NCI-H82 treated with DMSO at 0.1 percent for 48 hours (cell line): Measurements from ENCODE around the gene AP4B1.
"Not testable (repeated sequence)": the region's sequence is repeated elsewhere in the genome, so short reads cannot be mapped to it uniquely, and the experiment has no call there.

ENCODE experiments used
- DNase-seq: peaks from one replicate; lab custom pipeline; 2025; ENCODE audit not compliant: unreplicated experiment; lab: John Stamatoyannopoulos, UW

Gene AP4B1

DNA sequence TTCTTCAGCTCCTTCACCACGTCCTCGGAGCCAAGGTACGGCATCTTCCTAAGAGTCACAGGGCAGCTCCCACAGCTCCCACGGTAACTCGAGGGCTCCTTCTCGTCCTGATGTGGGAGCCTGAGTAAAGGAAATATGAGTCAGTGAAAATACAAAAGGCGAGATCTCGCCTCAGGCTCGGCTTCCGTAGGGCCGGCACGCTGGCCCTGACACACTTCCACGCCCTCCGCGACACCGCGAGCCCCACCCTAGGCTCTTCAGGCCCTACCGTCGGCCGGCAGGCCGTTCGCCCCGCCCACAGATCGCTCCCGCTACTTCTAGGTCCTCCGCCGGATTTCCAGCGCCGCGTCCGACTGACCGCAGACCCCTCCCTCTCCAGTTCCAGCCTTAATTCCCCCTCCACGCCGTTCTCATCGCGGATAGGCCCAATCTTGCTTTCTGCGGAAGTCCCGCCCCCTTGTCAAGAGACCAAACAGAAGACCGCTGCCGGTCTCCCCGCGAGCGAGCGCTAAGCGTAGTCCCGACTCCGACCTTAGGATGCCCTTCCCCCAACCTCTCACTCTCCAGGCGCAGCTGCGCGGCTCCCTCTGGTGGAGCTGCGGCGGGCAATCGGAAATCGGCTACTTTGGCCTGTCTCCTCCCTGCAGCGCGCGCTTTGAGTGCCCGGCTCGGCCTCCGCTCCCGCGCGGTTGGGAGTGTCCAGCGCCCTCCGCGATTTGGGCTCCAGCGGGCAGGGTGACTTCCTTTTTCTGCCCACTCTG, at the start of gene AP4B1, which contains the start of gene DCLRE1B:
Gene AP4B1, minus strand, starts transcription at position 126 of the 761 bp plus-strand sequence. Its CDS starts 82 bp downstream, at position 44.
Gene DCLRE1B, plus strand, starts transcription at position 653 of the 761 bp plus-strand sequence. CDS start 261 bp downstream, outside the sequence.
- peak; percentile 99 for DNase-seq

DNA sequence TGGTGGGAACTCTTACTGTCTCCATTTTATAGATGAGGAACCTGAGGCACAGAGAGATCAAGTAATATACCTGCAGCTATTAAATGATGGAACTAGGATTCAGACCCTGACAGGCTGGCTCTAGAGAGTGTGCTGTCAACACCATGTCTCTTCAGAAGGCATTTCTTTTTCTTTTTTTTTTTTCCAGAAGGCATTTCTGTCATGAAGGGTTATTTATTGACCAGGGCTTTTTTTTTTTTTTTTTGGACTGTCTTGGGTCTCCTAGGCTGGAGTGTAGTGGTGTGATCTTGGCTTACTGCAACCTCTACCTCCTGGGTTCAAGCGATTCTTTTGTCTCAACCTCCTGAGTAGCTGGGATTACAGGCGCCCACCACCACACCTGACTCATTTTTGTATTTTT, 47.1 kb upstream of the AP4B1 start:
- DNase-seq, result no peak

DNA sequence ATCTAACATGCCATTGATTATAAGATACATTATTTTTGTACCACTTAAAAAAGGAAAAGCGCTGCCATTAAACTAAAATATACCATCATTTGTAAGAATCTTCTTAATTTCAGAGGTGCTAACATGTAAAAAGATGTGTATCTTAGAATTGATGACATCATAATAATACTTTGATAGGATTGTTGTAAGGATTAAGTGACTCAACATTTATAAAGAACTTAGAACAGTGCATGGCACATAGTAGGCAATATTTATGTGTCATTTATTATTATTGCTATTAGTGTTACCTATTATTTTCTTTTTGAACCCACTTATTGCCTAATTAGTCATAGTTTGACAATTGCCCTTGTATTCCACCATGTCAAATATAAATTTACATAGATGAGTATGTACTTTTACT, 46.3 kb upstream of the AP4B1 start:
- no peak for DNase-seq

DNA sequence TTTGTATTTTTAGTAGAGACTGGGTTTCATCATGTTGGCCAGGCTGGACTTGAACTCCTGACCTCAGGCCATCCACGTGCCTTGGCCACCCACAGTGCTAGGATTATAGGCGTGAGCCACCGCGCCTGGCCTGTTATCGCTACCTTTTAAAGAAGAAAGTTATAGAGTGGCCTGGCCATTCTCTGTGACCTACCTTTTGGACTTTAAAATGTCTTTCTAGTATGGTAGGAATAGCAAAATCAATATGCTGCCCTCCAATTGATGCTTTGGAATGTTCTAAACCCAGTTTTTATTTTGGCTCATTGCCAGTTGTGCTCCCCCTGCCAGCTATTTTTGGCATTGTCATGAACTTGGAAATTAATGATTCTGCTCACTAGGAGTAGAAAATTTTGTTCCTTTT, 44.4 kb upstream of the AP4B1 start:
- no peak for DNase-seq

DNA sequence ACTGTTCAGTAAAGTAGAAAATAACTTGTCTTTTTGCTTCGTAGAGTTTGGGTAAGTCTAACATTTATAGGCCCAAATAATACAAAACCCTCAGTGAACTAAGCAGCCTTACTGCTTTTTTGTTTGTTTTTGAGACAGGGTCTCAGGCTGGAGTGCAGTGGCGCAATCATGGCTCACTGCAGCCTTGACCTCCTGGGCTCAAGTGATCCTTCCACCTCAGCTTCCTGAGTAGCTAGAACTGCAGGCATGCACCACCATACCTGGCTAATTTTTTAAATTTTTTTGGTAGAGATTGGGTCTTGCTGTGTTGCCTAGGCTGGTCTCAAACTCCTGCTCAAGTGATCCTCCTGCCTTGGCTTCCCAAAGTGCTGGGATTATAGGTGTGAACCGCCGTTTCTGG, 43.6 kb upstream of the AP4B1 start:
- not testable (repeated sequence) for DNase-seq

DNA sequence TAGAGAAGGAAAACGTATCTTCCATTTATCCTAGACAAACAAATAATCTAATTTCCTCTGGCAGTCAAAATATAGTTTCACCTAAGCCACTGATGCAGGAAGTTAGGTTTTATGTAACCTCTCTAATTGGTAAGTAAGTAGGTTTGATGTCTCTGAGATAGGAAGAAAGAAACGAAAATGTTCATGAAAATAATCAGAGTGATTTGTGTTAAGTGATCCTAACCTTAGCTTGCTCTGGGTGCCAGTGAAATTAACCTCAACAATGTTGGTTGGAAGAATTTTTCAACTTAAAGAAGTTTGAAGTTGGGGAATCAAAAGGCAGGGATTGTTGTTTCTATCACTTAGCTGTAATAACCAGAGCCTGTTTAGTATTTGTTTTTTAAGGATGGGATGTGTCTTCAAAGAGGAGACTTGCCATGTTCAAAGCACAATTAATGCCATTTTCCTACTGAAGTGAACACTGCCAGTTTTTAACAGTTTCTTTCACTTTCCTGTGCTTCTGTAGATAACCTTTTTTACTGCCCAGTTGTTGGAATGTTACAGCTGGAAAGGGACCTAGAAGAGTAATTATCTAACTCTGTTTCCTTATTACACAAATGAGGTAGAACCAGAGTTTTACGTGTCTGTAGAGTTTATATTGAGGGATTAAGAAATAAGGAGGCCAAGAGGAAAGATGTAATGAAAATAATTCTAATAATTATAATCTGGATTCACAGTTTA, 42.9 kb upstream of the AP4B1 start:
- DNase-seq, result no peak

DNA sequence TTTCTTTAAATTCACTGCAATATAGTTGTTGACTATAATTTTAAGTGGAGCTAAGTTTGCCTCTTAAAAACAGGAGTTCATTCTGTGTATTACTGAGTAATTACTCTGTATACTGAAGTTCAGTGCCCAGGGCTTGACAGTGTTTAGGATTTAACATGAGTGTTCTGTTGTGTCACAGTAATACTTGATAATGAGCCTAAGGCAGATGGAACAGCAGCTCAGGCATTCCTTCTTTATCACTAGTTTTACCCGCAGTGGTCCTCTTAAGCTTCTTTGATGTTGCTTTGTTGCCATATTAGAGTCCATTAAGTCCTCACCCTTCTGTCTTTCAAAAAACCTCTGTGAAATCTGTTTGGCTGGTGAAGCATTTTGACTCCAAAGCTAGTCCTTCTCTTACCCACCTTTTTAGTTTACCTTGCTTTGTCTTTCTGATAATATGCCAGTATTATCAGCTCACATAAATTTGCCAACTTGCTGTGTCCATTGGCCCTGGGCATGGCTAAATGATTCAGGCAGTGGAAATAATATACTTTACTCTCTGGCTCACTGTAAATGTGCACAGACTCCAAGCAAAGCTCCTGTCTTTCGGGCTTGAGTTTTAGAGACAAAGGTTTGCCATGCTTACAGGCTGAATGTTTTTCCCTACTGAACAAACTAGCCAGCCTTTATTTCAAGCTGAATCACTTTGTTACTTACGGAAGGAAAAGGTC, 42.2 kb upstream of the AP4B1 start:
- peak; percentile 97 for DNase-seq

DNA sequence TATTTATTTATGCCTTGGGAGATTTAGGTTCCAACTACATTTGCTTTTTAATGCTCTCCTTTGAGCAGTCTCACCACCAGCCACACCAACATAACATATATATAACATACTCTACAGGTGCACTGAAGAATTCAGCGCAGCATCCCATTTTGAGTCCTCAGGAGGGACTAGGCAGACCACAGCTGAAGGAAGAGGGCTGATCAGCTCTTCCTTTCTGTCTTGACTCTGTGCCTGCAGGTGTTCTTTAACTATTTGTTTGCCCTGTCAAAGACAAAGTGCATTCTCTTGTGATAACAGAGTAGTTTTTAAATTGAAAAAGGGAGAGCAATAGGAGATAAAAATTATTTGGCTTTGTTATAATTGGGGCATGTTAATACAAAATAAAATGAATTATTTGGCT, 41.5 kb upstream of the AP4B1 start:
- no peak for DNase-seq

DNA sequence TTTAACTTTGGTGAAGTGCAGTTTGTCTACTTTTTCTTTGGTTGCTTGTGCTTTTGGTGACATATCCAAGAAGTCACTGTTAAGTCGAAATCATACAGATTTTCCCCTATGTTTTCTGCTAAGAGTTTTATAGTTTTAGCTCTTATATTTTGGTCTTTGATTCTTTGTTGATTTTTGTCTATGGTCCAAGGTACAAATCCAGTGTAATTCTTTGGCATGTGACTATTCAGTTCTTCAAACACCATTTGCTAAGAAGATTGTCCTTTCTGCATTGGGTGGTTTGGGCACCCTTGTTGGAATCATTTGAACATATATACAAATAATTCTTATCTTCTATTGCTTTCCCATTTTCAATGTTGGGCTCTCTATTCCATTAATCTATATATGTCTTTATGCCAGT, 40.7 kb upstream of the AP4B1 start:
- DNase-seq, result no peak

DNA sequence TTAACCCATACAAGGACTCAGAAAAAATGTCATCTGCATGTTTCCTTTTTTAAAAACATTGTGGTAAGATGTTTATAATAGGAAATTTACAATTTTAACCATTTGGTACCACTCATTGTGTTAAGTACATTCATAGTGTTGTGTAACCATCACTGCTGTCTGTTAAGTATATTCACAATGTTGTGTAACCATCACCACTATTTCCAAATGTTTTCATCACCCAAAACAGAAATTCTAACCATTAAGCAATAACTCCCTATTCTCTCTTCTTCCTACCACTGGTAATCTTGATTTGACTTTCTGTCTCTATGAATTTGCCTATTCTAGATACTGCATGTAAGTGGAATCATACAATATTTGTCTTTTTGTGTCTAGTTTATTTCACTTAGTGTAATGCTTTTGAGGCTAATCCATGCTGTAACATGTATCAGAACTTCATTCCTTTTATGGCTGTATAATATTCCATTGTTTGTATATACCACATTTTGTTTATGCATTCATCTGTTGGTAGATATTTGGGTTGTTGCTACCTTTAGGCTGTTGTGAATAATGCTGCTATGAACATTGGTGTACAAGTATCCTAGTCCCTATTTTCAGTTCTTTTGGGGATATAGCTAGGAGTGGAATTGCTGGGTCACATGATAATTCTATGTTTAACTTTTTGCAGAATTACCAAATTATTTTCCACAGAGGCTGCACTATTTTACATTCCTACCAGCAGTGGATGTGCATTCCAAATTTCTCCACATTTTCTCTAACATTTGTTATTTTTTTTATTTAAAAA, 38.6 kb upstream of the AP4B1 start:
- no peak for DNase-seq

DNA sequence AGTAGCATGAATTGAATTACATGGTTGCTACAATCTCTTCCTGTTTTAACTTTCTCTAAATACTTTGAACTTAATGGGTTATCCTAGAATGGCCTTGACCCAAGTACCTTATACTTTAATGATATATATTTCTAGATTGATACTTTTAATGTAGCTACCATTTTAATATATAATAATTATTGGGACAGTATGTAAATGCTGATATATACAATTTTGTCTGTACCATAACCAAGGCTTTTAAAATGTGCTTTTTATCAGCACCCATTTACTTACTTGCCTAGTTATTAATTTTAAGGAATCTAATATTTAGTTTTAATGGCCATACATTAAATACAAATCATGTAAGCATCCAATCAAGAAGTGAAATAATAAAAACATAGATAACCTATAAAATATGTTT, 37.9 kb upstream of the AP4B1 start:
- no peak for DNase-seq

DNA sequence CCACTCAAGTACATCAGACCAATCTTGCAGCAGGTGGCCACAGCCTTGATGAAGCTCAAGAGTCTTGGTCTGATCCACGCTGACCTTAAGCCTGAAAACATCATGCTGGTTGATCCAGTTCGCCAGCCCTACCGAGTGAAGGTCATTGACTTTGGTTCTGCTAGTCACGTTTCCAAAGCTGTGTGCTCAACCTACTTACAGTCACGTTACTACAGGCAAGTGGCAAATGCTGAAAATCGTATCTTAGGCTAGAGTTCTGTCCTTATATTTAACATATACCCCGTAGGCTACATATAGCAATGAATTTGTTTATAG, 36.6 kb upstream of the AP4B1 start:
- DNase-seq, result no peak

DNA sequence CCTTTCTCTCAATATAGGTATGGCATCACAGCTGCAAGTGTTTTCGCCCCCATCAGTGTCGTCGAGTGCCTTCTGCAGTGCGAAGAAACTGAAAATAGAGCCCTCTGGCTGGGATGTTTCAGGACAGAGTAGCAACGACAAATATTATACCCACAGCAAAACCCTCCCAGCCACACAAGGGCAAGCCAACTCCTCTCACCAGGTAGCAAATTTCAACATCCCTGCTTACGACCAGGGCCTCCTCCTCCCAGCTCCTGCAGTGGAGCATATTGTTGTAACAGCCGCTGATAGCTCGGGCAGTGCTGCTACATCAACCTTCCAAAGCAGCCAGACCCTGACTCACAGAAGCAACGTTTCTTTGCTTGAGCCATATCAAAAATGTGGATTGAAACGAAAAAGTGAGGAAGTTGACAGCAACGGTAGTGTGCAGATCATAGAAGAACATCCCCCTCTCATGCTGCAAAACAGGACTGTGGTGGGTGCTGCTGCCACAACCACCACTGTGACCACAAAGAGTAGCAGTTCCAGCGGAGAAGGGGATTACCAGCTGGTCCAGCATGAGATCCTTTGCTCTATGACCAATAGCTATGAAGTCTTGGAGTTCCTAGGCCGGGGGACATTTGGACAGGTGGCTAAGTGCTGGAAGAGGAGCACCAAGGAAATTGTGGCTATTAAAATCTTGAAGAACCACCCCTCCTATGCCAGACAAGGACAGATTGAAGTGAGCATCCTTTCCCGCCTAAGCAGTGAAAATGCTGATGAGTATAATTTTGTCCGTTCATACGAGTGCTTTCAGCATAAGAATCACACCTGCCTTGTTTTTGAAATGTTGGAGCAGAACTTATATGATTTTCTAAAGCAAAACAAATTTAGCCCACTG, 36.0 kb upstream of the AP4B1 start:
- DNase-seq, result no peak

DNA sequence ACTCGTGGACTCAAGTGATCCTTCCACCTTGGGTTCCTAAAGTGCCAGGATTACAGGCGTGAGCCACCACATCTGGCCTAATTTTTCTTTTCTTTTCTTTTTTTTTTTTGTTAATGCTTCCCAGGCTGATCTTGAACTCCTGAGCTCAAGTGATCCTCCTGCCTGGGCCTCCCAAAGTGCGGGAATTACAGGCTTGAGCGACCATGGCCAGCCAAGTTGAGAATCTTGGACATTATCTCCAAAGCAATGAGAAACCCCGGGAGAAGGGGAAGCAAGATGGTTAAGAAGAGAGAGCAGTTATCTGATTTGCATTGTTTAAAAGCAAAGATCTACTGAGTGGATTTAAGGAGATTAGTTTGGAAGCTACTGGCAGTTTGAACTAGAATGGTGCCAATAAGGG, 33.6 kb upstream of the AP4B1 start:
- peak; percentile 92 for DNase-seq

DNA sequence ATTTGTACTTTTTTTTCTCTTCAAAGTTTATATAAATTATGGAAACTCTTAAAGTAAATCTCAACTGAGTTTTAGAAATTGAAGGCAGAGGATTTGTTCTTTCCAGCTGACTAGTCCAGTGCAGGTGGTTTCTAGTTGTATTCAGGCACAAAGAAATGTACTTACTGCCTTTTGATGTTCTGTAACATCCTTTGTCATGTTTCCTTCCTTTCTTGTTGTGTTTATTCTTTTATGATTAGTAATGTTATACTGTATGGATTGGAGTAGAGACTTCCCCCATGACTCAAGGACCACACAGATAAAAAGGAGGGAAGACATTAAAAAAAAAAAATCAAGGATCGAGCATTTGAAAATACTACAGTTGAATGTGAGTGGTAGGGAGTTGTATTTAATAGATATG, 32.5 kb upstream of the AP4B1 start:
- no peak for DNase-seq

DNA sequence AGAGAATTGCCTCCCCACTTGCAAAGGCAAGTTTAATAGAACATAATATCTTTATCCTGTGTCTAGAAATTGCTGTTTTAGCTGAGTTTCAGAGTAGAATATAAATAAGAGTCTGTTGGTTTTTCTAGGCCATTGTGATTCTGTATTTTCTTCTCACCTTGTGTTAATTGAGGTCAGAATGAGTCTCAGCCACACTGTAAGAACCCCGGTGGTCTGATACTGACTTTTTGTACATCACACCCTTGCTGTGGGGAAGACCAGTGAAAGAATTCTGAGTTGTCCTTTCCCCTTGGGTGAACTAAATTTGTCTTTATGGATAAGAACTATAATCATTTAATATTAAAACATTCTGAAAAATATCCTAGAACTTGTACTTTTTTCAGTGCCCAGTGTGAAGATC, 31.4 kb upstream of the AP4B1 start:
- DNase-seq, result no peak

DNA sequence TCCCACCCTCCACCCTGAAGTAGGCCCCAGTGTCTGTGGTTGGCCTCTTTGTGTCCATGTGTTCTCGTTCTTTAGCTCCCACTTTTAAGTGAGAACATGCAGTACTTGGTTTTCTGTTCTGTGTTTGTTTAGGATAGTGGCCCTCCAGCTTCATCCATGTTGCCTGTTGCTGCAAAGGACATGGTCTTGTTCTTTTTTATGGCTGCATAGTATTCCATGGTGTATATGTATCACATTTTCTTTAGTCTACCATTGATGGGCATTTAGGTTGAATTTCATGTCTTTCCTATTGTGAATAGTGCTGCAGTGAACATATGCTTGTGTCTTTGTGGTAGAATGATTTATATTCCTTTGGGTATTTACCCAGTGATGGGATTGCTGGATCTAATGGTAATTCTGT, 30.6 kb upstream of the AP4B1 start:
- no peak for DNase-seq

DNA sequence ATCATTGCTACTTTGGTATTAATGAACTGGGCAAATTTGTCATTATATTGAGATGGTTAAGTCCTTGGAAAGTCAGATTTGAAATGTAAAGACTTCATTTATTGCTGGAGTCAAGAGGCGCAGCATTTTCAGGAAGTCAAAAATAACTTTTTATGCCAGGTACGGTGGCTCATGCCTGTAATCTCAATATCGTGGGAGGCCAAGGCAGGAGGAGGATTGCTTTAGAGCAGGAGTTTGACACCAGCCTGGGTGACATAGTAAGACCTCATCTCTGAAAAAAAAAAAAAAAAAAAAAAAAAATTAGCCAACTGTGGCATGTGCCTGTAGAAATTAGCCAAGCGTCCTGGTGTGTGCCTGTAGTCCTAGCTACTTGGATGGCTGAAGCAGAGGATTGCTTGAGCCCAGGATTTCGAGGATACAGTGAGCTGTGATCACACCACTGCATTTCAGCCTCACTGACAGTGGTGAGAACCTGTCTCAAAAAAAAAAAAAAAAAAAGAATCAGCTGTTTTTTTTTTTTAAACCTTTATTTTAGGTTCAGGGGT, 30.0 kb upstream of the AP4B1 start:
- DNase-seq, result no peak

DNA sequence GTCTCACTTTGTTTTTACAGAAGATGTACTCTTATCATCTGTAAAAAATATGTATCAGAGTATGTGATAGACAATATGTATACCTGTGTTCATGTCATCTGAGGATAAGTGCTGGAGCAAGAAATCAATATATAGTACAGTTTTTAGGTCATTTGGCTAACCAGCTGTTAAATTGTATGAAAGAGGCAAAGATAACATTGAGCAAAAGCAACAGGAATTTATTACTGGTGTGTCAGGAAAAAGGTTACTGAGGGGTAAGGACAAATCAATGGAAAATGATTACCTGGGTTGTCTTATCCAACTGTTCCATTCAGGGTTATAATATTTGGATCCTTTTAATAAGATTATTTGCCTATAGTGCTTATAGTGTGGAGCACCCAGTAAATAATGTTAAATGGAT, 29.4 kb upstream of the AP4B1 start:
- DNase-seq, result no peak

DNA sequence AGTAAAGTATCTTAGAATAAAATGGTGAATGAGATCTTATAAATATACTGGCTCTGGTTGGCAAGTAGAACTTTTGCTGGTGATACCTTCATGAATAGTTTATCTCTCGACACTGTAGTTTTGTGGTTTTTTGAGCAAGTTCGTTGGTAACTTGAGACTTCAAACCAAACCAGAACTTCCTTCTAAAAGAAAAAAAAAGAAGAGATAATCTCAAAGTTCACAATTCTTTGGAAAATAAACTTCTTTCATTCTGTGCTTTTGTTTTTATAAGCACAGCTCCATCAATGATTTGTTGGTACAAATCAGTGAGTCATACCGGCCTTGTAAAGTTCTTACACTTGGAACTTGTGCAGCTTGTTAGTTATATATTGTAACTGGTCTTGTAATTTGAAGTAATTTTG, 26.9 kb upstream of the AP4B1 start:
- DNase-seq, result no peak
